ENCODE results near the gene TAF7L. TPM values are rescaled to one million over a fixed set of nuclear protein-coding genes. Genes with fewer than 3 reads are reported as not detected.
"Not testable (repeated sequence)": the region's sequence is repeated elsewhere in the genome, so short reads cannot be mapped to it uniquely, and the experiment has no call there.

TAF7L gene
- under 1 TPM; 0.31 to 0.64 (median 0.49) TPM for polyA plus RNA-seq (ENCODE audit: insufficient read length in 4 of 4)

GRCh38 chrX:101290957-101291603, at the start of gene TAF7L:
TAF7L (minus strand) TSS chrX:101291334; CDS start chrX:101287543, 3,791 bp downstream.
- DNase-seq (ENCODE audit: low read depth in 4 of 4, low spot score in 3 of 4) = peak in 1 of 4 donors; percentile 6

GRCh38 chrX:101337776-101338271, 46.7 kb upstream of the TAF7L start:
- no peak for DNase-seq (ENCODE audit: low read depth in 4 of 4, low spot score in 3 of 4)

- not testable (repeated sequence) for DNase-seq (ENCODE audit: low read depth in 4 of 4, low spot score in 3 of 4)
These were observed 43.2 kb upstream of the TAF7L start for GRCh38 chrX:101334310-101334709.

- not testable (repeated sequence) for DNase-seq (ENCODE audit: low read depth in 4 of 4, low spot score in 3 of 4)
These were observed 35.5 kb upstream of the TAF7L start for GRCh38 chrX:101326600-101326999.

GRCh38 chrX:101303790-101304189, 12.7 kb upstream of the TAF7L start:
- no peak for DNase-seq (ENCODE audit: low read depth in 4 of 4, low spot score in 3 of 4)

- not testable (repeated sequence) for DNase-seq (ENCODE audit: low read depth in 4 of 4, low spot score in 3 of 4)
These were observed 4.5 kb upstream of the TAF7L start for GRCh38 chrX:101295603-101296002.

- peak in 2 of 4 donors; percentile 6 to 22 for DNase-seq (ENCODE audit: low read depth in 4 of 4, low spot score in 3 of 4)
These were observed 3.7 kb downstream of the TAF7L start for GRCh38 chrX:101287402-101287801.

GRCh38 chrX:101276238-101276637, 14.9 kb downstream of the TAF7L start:
- DNase-seq (ENCODE audit: low read depth in 4 of 4, low spot score in 3 of 4) = no peak

GRCh38 chrX:101274198-101274597, 16.9 kb downstream of the TAF7L start:
- no peak for DNase-seq (ENCODE audit: low read depth in 4 of 4, low spot score in 3 of 4)

- DNase-seq (ENCODE audit: low read depth in 4 of 4, low spot score in 3 of 4) = no peak
These were observed 25.2 kb downstream of the TAF7L start for GRCh38 chrX:101265869-101266428.

- DNase-seq (ENCODE audit: low read depth in 4 of 4, low spot score in 3 of 4) = no peak
These were observed 27.4 kb downstream of the TAF7L start for GRCh38 chrX:101263766-101264165.

GRCh38 chrX:101262590-101262989, 28.5 kb downstream of the TAF7L start:
- no peak for DNase-seq (ENCODE audit: low read depth in 4 of 4, low spot score in 3 of 4)

GRCh38 chrX:101260435-101260834, 30.7 kb downstream of the TAF7L start:
- no peak for DNase-seq (ENCODE audit: low read depth in 4 of 4, low spot score in 3 of 4)

GRCh38 chrX:101258259-101258581, 32.9 kb downstream of the TAF7L start:
- DNase-seq (ENCODE audit: low read depth in 4 of 4, low spot score in 3 of 4) = no peak

- no peak for DNase-seq (ENCODE audit: low read depth in 4 of 4, low spot score in 3 of 4)
These were observed 33.5 kb downstream of the TAF7L start for GRCh38 chrX:101257448-101258258.

GRCh38 chrX:101252634-101253033, 38.5 kb downstream of the TAF7L start:
- DNase-seq (ENCODE audit: low read depth in 4 of 4, low spot score in 3 of 4) = no peak

- DNase-seq (ENCODE audit: low read depth in 4 of 4, low spot score in 3 of 4) = no peak
These were observed 49.6 kb downstream of the TAF7L start for GRCh38 chrX:101241531-101241930.

- no peak for DNase-seq (ENCODE audit: low read depth in 4 of 4, low spot score in 3 of 4)
These were observed 54.1 kb downstream of the TAF7L start for GRCh38 chrX:101237041-101237440.

- DNase-seq (ENCODE audit: low read depth in 4 of 4, low spot score in 3 of 4) = no peak
These were observed 58.8 kb downstream of the TAF7L start for GRCh38 chrX:101232316-101232715.

- no peak for DNase-seq (ENCODE audit: low read depth in 4 of 4, low spot score in 3 of 4)
These were observed 60.1 kb downstream of the TAF7L start for GRCh38 chrX:101231080-101231479.

GRCh38 chrX:101230636-101231035, 60.5 kb downstream of the TAF7L start:
- no peak for DNase-seq (ENCODE audit: low read depth in 4 of 4, low spot score in 3 of 4)

- no peak for DNase-seq (ENCODE audit: low read depth in 4 of 4, low spot score in 3 of 4)
These were observed 62.0 kb downstream of the TAF7L start for GRCh38 chrX:101229170-101229569.

All from right renal pelvis (tissue), 4 donors.